AG08396 (cell line): ENCODE measurements around the gene MACROD2.

Source experiments
- DNase-seq: peaks from one replicate; pipeline ENCODE4 v3.0.0; 2012; ENCODE audit warnings: low spot score, mixed read lengths

The MACROD2 gene

DNA sequence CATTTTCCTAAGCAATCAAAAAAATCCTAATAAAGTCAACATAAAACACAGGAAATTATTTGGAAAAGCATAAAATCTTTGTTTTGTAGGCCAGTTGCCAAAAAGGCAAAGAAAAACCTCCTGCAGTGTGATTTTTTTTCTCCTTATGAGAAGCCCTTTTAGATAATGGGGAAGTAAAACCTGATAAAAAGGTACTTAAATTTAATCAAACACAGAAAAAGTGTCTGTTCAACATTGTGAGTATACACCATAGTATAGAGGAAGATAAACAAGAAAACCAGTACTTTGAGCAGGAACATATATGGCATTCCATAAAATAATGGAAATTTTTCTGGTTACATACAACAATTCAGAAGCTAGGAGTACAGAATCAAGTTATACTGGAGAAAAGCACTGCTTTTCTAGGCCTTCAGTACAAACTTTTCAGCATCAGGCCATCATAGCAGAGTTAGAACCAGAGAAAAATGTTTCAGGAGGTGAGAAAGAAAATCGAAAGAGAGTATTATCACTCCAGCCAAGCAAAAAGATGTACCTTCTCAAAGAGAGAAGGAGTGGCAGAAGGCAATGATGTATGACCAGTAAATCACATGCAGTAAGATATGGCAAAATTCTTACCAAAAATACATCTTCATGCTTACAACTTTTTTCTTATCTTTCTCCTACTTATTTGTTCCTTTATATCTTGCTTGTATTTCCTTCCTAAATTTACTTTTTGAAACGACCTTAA lies 2083.0 kb downstream of the MACROD2 start:
- DNase-seq = no peak

DNA sequence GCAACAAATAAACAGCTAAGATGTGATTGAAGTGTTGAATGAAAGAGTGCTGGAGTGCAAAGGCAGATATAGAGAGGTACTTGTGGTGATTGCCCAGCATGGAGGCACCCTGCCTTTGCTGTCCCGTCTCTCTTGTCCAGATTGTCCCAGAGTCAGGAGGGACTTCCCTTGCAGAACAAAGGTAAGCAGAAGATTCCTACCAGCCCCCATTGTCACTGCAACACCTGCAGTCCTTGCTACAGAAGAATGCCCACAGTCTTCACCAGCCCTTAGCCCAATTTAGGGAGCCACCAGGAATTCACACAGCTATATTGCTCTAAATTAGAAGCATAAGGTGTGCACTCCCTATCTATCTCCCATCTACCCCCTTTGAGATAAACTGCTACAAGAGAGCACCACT lies 2086.1 kb downstream of the MACROD2 start:
- DNase-seq = no peak

DNA sequence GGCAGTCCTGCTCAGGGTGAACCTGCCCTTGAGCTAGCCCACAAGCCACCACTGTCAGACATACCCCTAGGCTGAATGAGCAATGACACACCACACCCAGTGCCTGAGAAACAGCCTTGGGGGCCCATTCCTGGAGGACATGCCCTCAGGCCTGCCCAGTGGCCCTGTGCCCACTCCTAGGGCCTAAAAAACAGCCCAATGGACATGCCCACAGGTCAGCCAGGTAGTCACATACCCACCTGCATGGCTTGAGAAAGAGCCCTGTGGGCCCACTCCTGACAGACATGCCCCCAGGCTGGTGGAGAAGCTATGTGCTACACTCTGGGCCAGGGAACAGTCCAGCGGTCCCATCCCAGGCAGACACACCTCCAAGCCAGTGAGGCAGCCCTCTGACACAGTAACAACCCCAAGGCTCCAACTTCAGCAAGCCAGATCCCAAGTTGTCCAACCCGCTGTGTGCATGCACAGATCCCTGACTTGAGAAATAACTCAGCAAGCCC lies 2086.8 kb downstream of the MACROD2 start:
- DNase-seq = no peak

DNA sequence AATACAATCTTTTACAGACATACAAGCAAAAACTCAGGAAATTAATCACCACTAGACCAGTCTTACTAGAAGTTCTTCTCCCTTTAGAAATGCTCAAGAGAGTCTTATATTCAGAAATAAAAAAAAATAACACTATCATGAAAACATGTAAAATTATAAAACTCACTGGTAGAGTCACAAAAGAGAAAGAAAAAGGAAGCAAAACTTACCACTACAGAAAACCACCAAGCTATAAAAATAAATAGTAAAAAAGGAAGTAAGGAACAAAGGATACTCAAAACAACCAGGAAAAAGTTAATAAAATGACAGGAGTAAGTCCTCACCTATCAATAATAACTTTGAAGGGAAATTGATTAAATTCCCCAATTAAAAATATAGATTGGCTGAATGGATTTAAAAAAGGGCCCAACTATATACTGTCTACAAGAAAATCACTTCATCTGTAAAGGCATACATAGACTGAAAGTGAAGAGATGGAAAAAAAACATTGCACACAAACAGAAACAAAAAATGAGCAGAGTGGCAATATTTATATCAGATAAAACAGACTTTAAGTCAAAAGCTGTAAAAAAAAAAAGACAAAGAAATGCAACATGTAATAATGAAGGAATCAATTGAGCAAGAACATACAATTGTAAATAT lies 2088.4 kb downstream of the MACROD2 start:
- no peak for DNase-seq

DNA sequence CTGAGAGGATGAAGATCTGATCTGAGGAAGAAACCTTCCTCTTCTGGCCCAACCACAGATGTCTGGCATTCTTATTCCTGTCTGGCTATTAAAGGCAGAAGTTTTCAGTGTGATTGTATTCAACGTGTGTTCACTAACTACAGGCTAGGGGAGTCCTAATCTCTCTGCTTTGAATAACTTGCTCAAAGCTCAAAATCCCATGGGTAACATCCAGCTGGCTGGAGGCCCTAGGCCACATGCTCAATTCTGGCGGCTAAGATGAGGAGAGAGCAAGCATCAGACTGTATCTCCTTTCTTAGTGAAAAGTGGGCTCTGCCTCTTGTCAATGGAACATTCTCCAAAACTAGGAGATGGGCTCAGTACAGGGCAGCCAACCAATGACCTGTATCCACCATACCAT lies 2099.9 kb downstream of the MACROD2 start:
- DNase-seq = no peak

DNA sequence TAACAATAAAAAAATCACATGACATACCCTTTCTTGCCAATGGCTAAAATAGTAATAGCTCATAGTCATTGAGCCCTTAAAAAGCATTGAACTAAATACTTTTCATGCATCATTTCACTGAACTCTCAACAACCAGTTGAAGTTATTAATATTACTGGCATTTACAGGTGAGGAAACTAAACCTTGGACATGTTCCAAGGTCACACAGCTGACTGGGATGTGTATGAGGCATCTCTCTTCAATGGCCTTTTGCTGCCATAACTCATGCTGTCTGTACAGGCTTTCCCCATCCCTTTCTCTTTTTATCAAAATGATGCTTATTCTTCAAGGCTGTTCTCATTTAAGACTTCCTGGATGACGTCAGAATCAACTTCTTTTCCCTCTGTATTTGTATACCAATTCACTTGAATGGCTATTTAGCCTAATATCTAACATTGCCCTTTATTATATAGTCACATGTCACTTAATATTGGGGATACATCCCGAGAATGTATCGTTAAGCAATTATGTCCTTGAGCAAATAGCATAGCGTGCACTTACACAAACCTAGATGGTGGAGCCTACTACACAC lies 2101.5 kb downstream of the MACROD2 start:
- DNase-seq = no peak

DNA sequence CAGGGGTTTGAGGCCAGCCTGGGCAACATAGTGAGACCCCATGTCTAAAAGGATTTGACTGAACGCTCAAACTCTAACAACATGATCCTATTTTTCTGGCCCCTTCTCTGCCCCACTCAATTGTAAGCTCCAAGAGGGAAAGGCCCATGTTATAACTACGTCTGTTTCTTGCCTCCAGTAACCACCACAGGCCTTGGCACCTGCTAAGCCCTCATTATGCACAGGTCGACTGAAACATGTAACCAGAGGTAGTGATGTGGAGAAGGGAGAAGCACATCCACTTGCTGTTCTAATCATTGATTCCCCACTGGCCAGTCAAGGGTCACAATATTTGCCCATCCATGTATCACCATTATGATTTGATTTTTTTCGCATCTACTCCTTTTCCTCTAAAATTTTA lies 2102.5 kb downstream of the MACROD2 start:
- DNase-seq = no peak

DNA sequence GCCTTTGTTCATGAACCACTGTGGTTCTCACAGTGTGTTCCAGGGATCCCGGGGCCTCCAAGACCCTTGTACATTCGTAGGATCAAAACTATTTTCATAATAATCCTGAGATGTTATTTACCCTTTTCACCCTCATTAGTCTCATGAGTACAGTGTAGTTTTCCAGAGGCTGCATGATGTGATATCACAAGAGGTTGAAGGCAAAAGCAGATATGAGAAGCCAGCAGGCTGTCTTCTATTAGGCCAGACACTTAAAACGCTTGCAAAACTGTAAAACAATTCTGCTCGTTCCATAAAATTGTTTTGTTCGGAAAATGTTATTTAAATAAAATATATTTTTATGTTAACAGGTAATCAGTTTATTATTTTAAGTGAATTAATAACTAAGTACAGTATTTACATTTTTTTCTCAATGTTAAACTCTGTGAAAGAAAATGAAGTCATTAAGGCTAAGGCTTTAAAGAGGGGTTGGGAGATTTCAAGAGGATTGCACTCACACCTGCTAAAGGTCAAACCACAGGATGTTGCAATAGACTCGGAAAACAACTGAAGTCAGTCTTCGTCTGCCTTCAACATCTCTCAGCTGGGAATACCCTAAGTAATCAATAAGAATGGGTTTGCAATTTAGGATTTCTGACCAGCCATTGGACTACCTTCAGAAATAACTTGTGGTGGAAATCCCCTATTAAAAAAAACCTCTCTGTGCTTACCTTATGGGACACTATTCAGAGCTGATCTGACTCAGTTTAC lies 2103.7 kb downstream of the MACROD2 start:
- DNase-seq = no peak

DNA sequence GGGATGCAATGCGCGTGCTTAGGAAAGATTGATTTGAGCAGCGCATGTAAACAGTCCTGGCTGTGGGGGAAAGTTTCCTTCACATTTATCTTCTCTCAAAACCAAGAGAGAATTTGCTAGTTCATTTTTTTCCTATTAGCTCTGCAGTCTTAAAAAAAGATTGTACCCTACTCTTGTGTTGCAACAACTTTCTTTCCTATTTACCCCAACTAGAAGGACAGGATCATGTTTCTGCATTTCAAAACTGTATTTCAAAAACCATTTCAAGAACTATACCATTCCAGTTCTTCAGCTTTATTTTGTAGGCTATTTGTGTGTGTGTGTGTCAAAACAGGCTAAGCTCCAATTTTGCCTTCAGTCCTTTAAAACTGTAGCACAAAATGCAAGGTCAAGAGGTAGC lies 2104.8 kb downstream of the MACROD2 start:
- no peak for DNase-seq

DNA sequence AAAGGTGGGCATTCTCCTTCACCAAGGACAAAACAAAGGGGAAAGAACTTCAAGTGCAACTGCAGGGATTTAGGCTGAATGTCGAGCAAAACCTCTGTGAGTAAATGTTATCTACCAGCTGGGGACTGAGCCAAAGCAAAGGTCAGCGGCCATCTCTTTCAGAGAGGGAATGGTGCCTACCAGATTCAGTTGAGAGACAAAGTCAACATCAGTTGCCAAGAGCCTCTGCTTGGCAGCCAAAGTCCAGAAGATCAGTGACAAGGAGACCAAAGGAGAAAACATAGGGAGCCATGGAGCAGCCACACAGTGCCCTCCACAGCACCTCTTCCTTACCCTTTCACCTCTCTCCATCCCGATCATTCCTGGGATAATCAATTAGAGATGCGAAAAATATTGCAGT lies 2105.5 kb downstream of the MACROD2 start:
- DNase-seq = no peak
